OCI-LY1 (cell line): ENCODE data around the gene PEAK1.

ENCODE experiments used
- CTCF ChIP-seq: fragments of 200-600 bp; sonication (generic), shearing (Covaris generic); IDR thresholded peaks from 2 replicates; pipeline ENCODE4 v1.5.1; 2017; ENCODE audit warnings: mild to moderate bottlenecking, antibody characterized with exemption, low read length, moderate library complexity, mixed read lengths
- EZH2 ChIP-seq: fragments of 200-600 bp; sonication (generic), shearing (Covaris generic); IDR thresholded peaks from 2 replicates; pipeline ENCODE4 v1.8.0; 2017; ENCODE audit warnings: borderline replicate concordance, mixed run types, mild to moderate bottlenecking, antibody characterized with exemption, low read length, moderate library complexity, mixed read lengths

DNA sequence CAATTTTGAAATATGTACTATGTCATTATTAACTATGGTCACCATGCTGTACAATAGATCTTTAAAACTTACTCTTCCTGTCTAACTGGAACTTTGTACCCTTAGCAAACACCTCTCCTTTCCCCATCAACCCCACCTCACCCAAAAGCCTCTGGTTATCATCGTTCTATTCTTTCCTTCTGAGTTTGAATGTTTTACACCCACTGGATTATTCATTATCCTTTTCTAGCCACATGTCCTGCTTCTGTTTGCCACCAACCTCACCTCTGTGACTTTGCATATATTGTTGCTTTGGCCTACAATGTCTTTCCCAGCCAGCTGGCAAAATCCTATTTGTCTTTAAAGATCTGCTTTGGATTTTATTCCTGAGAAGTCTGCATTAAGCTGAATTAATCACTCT lies 246.4 kb downstream of the PEAK1 start:
- TF ChIP-seq CTCF, result no peak
- TF ChIP-seq EZH2, result no peak
